ENCODE results near the gene FCRL1.

FCRL1 gene, protein sequence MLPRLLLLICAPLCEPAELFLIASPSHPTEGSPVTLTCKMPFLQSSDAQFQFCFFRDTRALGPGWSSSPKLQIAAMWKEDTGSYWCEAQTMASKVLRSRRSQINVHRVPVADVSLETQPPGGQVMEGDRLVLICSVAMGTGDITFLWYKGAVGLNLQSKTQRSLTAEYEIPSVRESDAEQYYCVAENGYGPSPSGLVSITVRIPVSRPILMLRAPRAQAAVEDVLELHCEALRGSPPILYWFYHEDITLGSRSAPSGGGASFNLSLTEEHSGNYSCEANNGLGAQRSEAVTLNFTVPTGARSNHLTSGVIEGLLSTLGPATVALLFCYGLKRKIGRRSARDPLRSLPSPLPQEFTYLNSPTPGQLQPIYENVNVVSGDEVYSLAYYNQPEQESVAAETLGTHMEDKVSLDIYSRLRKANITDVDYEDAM

DNA sequence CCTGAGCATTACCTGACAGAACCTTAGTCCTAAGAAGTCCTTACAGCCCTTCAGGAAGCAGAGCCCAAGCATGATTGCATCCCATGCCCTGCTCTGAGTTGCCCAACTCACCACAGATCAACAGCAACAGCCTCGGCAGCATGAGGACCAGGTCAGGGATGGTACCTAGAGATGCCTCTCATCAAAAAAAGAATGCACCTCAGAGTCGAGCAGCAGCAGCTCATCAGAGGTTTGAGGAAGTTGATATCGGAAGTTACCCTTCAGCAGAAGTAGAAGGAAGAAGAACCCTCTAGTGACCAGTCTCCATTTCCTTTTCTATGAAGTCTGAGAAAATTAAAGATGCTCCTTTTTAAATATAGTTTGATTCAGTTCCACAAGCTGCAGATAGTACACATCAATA is at the start of gene FCRL1:
Gene FCRL1, minus strand, starts transcription at position 225 of the 400 bp plus-strand sequence. Its CDS starts 83 bp downstream, at position 142.
- DNase-seq: no peak

DNA sequence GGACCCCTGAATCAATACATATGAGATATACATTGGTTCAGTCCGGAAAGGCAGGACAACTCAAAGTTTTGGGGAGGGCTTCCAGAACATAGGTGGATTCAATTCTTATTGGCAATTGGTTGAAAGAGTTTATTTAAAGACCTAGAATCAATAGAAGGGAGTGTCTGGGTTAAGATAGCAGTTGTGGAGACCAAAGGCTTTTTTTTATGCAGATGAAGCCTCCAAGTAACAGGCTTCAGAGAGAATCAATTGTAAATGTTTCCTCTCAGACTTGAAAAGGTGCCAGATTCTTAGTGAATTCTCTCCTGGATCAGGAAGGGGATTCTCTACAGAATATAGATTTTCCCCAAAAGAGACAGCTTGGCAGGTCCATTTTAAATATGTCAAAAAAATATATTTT is 48.7 kb upstream of the FCRL1 start:
- no peak for DNase-seq

DNA sequence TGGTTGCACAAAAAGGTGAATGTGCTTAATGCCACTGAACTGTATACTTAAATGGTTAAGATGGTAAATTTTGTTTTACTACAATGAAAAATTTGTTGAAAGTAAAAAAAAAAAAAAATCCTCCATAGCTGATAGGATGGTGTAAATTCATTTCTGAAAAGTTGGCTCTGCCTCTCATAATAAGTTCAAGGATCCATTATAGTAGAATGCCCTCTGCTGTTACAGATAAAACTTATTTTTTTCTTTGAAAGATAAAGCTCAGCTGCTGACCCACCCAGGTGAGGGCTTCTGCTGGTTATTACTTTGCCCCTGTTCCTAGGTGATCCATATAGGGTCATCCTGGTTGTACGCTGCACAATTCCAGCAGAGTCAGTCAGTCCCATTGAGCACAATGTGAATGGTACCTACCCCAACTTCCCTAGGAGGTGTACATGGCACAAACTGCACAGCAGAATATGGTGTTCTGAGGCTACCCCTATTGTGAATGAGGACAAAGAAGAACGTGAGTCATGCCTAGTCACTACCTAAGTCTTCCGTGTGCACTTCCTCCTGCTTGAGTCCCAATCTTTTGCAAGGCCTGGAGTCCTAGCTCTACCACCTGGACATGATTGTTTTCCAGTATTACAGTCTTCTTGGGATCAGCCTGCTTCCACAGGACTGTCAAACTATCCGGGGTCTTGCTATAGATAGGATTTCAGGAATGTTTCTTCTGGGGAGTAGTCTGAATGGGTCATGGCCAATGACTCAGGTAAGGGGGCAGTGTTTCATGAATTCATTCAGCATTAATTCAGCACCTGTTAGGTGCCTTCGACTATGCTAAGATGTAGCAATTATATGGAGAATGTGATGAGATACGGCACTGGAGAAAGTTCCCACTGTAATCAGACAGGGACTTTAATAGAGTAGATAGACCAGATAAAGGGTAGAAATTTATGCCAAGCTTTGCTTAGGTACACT is 42.5 kb upstream of the FCRL1 start:
- DNase-seq: no peak

DNA sequence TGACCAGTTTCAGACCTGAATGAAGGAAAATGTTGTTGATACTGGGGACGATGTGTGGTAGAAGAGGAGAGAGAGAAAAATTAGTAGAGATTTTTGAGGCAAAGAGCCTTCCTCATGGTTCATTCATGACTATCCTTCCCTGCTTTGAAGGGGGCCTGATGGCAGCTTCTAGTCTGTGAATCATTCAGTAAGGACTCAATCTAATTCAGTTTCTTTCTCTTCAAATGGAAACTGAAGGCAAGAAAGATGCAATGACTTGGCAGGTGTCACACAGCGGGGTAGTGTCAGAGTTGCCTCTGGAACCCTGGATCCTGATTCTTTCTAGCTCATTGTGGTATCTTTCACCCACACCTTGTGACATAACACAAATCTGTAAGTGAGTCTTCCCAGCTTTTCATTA is 36.6 kb upstream of the FCRL1 start:
- DNase-seq: no peak

DNA sequence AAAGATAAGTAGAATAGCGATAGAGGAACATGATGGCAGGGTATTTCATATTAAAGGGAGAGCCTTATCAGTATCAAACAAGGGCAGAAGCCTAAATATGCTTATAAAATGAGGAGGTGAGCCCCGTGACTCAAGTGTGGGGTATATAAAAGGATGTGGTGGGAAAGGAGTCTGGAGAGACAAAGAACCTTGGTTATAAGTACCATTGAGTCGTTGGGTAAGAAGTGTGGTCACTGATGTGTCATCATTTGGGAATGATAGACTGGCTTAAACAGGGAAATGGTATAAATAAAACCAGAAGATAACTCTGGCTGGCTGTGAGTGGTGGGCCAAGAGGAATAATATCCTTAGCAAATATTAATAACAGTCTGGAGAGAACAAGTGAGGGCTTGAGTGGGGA is 32.6 kb upstream of the FCRL1 start:
- no peak for DNase-seq

DNA sequence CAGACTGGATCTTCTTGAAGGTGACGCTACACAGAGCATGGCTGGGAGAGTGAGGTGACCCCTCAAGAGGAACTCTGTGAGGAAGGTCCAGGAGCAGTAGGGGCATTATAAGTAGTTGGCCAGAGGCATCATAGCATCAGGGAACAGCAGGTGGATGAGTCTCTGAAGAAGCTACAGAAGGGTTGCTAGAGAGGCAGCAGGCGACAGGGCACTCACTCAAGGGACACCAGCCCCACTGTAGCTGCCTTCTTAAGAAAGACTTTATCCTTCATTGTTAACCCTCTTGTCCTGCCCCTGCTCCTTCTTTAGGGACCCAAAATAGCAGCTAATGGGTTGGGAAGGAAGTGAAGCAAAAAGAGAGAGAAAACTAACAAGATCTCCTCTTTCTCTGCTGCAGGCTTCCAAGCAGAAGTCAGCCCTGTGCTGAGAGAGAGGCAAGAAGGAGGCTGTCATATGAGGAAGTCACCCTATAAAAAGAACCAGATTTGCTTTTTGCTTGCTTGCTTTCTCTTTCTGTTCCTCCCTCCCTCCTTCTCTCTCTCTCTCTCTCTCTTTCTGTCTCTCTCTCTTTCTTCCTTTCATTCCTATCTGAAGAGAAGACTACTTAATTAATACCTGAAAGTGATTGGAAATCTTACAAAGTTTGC is 29.4 kb upstream of the FCRL1 start:
- DNase-seq: no peak

DNA sequence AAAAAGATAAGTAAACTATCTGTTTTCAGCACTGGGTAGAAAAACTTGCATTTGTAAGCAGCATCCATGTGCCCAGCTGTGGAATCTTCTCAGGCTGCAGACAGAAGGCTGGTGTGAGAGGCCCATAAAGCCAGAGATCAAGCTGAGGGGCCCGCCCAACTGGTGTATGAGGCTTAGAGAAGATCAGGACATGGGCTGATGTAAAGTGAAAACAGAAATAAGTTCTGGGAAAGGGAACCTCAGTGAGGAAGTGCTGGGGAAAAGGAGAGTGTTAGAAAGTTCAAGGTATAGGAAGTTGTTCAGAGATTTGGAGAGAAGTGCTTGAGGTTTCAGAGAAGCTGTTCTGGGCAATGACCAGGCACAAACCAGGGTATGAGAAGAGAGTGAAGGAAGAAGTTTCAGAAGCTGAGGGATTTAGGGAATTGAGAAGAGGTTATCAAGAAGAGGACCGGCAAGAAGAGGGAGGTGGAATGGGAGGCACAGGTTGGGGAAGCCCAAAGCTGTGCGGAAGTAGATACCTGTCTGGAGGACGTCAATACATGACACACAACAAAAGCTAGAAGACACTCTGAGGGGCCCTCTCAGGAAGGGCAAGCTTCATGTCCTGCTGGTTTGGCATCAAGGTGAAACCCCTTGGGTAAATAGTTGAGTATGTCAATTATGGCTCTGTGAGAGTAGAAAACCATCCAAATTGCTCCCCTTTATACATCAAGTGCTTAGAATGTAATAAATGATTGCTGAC is 24.3 kb upstream of the FCRL1 start:
- no peak for DNase-seq

DNA sequence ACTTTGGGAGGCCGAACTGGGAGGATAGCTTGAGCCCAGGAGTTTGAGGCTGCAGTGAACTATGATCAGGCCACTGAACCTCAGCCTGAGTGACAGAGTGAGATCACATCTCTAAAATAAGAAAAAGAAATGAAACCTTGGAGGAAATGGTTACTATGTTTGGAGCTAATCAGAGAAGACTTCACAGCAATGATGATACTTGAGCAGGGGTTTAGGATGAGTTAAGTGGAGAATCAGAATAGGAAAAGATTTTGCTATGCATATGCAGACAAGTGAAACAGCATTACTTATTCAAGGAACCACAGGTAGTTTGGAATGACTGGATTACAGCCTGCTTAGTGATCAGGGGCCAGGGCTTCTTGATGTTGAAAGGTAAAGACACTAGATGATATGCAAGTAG is 23.0 kb upstream of the FCRL1 start:
- DNase-seq: no peak

DNA sequence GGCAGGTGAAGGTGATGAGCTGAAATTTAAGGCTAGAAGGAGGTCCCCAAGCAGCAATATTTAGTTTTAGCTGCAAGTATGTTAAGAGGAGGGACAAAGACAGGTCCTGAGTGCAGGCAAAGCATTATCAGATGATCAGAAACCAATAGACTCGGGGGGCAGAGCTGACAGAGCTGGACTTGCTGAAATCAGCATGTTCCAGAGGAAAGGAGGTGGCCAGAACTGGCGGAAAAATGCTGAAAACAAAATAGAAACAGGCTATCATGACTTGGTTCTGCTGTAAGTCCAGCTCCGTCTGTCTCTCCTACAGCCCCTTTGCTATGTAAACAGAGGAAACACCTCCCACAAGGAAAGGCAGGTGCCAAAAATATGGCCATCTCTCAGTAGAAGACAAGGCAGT is 21.8 kb upstream of the FCRL1 start, which contains the start of gene CD5L:
Gene CD5L, minus strand, starts transcription at position 101 of the 400 bp plus-strand sequence. CDS start 107 bp downstream, outside the sequence.
- no peak for DNase-seq

DNA sequence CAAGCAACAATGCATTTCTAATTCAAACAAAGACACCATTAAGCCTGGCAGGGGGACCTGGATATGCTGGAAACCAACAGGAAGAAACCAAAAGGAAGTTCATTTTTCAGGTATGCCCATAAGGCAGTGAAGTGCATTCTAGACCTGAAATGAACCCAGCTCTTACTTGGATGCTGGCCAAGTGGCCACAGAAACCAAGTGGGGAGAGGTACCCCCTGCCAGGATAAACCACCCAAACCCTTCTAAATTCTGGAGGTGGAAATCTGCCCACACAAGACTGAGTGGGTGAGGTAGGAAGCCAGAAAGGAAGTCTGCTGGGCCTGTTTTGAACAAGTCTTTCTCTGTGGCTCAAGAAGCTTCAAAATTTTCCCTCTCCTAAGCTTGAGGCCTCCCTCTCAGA is 19.0 kb upstream of the FCRL1 start:
- DNase-seq: no peak

DNA sequence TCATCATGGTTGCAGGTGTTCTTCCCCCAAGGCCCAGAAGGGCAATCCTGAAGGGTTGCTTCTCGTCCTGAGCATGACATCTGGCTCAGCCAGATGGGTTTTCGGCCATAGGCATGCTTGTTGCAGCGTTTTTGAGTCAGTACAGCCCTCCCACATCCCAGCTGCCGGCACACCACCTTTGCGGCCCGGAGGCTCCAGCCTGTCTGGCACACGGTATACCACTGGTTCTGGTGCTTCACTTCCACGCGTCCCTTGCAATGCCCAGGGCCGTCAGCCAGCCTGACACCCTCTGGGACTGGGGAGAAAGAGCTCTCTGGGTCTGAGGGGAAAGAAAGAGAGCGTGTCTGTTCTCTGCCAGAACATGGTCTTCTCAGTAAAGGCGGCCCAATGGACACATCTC is 14.5 kb upstream of the FCRL1 start:
- no peak for DNase-seq

DNA sequence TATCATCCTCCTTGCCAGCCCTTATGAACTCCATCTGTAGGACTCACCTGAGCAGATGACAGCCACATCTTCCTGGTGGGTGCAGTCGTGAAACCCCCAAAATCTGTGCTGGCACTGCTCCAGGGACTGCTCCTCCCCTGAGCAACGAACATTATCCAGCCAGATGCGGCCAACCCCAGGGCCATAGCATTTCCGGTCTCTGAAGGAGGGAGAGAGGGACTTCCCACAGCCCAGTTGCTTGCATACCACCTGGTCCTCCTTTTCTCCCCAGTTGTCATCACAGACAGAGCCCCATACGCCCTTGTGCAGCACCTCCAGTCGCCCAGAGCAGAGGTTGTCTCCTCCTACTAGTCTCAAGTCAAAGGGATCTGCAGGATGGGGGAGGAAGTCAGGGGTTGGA is 13.2 kb upstream of the FCRL1 start:
- no peak for DNase-seq

DNA sequence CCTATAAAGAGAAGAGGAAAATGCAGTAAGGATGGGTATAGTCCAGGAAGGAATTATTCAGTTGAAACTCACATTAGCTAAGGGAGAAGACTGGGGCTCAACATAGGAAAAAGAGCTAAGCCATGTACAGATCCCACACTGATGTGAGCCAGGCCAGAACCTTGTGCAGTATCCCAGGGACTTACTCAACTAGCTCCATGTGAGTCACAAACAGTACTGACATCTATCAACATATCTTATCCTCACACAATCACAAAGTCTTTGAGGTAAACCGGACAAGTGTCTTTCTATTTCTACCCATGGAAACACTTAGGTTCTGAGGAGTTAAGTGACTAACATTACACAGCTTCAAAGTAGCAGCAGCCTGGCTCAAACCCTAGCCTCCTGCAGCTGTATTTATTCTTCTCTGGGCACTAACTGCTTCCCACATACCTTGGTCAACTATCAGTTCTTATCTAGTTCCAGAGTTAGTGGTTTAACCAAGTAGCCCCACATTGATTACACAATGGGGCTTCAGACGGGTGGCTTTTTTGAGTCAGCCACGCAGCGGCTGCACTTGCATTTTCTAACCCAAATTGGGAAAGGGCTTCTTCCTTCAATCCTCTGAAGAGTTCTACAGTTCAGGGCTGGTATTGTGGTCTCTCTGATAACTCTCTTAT is 12.2 kb upstream of the FCRL1 start:
- no peak for DNase-seq

DNA sequence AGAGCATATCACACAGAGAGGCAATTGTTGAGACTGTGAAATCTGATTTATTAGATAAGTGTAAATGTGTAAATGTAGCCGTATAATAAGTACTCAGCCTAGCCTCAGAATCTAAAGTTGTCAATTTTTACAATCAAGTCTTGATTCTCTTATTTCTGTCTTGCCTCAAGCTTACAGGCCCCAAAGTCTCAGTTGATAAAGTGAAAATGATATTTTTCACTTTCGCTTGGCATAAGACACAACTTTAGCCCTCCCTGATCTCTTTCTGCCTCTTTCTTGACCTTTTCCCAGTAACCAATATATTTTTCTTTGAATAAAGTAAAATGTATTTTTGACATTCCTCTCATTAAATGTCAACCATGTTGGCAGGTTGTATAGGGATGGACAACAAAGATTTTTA is 11.0 kb upstream of the FCRL1 start:
- no peak for DNase-seq

DNA sequence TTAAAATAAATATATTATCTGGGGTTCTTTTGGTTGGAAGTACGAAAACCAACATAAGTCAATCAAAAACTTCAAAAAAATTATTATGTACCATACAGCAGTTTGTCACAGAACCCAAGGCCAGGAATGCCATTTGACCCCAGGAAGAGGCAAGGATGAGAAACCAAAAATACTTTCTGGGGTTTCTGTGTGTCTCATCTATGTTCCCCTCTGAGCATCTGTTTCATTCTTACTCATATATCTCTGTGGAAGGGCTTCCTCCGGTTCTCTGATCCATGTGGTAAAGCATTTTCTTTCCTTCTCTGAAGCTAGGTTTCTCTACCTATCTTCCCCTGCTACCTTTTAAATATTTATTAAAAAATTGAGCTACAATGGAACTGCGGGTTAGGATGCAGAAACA is 9.8 kb upstream of the FCRL1 start:
- DNase-seq: no peak

DNA sequence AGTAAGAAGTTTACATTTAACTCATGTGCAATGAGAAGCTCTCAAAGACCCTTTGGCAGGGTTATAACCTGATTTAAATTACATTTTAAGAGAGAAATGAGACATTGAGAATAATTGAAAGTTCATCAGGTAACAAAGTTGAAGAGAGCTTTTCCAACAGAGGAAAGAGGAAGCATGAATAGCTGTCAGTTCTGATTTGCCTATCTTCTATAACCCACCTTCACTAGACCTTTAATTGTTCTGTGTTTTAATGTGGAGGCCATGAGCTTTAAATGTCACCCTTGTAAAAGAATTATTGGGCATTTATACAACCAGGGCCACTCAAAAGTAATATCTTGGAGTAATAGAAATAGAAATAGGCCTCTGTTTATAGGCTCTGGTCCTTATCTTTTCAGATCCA is 9.3 kb upstream of the FCRL1 start:
- DNase-seq: no peak

DNA sequence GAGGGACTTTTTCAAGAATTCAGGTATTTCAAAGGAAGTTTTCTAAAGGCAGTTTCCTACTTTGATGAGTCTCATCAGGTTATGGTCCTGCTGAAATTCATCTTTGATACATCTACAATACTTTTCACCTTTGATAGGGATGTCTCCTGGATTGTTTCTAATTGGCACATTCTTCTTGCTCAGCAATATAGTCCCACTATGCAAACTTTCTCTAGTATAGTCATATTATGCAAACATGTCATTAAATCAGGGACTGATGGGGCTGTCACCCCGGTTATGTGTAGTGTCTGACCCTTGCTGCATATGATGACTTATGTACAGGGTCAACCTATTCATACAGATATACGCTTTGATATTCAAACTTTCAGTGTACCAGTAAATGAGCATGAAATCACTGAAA is 379 bp upstream of the FCRL1 start:
- no peak for DNase-seq

DNA sequence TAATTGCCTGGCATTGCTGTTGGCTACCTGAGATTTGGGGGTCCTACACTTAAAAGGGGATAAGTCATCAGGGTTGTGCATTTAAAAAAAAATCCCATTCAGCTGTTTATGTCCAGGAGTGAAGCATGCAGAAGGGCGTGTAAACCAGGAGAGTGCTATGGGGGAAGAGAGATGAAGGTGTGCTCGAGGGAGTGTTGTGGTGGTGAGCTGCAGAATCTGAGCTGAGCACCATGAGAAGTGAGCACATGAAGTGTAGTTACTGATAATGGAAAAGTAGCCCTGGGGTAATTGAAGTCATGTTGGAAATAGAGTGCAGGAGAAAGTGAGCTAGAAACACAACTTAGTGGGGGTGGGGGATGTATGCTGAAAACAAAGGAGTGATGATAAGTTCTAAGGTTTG is 705 bp downstream of the FCRL1 start:
- no peak for DNase-seq

DNA sequence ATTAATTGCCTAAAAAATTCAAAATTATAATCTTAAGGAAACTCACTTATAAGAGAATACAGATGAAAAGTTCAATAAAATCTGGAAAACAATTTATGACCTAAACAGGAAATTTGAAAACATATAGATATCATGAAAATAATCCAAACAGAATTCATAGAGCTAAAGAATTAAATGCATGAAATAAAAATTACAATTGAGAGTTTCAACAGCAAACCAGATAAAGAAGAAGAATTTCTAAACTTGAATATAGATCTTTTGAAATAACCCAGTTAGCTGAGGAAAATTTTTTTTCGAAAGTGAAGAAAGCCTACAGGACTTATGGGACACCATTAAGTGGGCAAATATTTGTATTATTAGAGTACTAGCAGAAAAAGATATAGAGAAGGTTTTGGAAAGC is 6.7 kb downstream of the FCRL1 start:
- DNase-seq: no peak

DNA sequence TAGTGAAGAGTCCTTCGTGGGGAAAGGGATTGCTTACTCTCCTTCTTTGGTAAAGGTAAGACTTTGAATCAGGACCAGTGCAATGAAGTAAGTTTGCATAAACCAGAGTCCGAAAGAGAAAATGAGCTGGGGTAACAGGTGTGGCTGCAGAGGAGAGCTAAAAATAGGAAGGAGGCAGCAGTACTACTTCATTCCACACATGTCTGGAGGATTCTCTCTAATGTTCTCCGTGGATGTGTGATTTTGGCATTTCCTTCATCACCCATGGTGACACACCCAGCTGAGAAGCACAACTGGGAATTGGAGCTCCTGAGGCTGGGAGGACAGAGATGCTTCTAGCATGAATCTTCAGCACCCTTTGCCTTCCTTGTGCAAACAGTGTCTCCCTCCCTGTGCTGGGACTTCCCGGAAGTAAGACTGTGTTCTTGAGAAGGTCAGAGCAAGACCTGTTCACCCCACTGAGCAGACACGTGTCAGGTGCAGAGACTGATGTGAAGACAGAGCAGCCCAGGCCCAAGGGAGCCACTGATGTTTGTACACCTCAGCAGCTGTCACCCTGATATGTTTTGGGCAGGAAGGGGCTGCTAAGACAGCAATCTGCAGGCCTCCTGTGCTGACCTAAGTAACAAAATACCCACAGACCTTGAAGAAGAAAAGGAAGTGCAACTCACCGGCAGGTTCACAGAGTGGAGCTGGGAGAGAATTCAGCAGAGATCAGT is 13.3 kb downstream of the FCRL1 start:
- DNase-seq: no peak

DNA sequence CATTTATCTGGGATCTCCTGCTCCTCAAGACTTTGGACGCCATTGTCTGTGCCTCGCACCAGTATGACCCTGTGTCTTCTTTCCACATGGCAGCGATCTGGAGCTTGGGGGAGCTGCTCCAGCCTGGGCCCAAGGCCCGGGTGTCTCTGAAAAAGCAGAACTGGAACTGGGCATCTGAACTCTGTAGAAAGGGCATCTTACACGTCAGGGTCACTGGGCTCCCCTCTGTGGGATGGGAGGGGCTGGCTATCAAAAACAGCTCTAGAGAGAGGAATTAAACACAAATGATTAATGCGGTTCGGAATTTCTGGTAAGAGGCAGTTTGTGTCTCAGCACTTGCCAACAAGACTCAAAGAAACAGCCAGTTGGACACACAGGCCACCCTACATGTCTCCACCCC is 16.1 kb downstream of the FCRL1 start:
- no peak for DNase-seq
